ENCODE results near the gene ERVW-1. TPM values are rescaled to one million over a fixed set of nuclear protein-coding genes. Genes with fewer than 3 reads are reported as not detected.
"Not testable (repeated sequence)": the region's sequence is repeated elsewhere in the genome, so short reads cannot be mapped to it uniquely, and the experiment has no call there.

ERVW-1 gene
- not detected in 2 replicates for total RNA-seq (ENCODE audit: low replicate concordance)

- H3K4me3 ChIP-seq (ENCODE audit: low read depth, low read length); DNase-seq (ENCODE audit: low read depth): not testable (repeated sequence)
Observed at GRCh38 chr7:92477681-92478080, at the start of gene ERVW-1. ERVW-1 (minus strand) TSS chr7:92477946; CDS start chr7:92470381, 7,565 bp downstream.

GRCh38 chr7:92523110-92523509, 45.4 kb upstream of the ERVW-1 start:
- no peak for DNase-seq (ENCODE audit: low read depth)
- no peak overlapping the region for H3K4me3 ChIP-seq (ENCODE audit: low read depth, low read length)
- TF ChIP-seq CTCF (IDR thresholded peaks at IDR 0.05; ENCODE audit: insufficient read depth, low read length) = no peak

GRCh38 chr7:92520024-92520423, 42.3 kb upstream of the ERVW-1 start:
- H3K4me3 ChIP-seq (ENCODE audit: low read depth, low read length) = no peak overlapping the region
- no peak for TF ChIP-seq CTCF (IDR thresholded peaks at IDR 0.05; ENCODE audit: insufficient read depth, low read length)
- no peak for DNase-seq (ENCODE audit: low read depth)

- no peak overlapping the region for H3K4me3 ChIP-seq (ENCODE audit: low read depth, low read length)
- no peak for DNase-seq (ENCODE audit: low read depth)
- TF ChIP-seq CTCF (IDR thresholded peaks at IDR 0.05; ENCODE audit: insufficient read depth, low read length) = no peak
Observed at GRCh38 chr7:92517631-92518030, 39.9 kb upstream of the ERVW-1 start.

- H3K4me3 ChIP-seq (ENCODE audit: low read depth, low read length) = no peak overlapping the region
- DNase-seq (ENCODE audit: low read depth) = no peak
- no peak for TF ChIP-seq CTCF (IDR thresholded peaks at IDR 0.05; ENCODE audit: insufficient read depth, low read length)
Observed at GRCh38 chr7:92513167-92513902, 35.6 kb upstream of the ERVW-1 start.

- DNase-seq (ENCODE audit: low read depth) = no peak
- TF ChIP-seq CTCF (IDR thresholded peaks at IDR 0.05; ENCODE audit: insufficient read depth, low read length) = no peak
Observed at GRCh38 chr7:92508946-92509345, 31.2 kb upstream of the ERVW-1 start.

GRCh38 chr7:92506363-92506762, 28.6 kb upstream of the ERVW-1 start:
- no peak for TF ChIP-seq CTCF (IDR thresholded peaks at IDR 0.05; ENCODE audit: insufficient read depth, low read length)

More at GRCh38 chr7:92508946-92509345, 31.2 kb upstream of the ERVW-1 start:
- no peak overlapping the region for H3K4me3 ChIP-seq (ENCODE audit: low read depth, low read length)

More at GRCh38 chr7:92506363-92506762, 28.6 kb upstream of the ERVW-1 start:
- DNase-seq (ENCODE audit: low read depth) = no peak
- no peak overlapping the region for H3K4me3 ChIP-seq (ENCODE audit: low read depth, low read length)
